ENCODE data around the gene TMCC3.
"Not testable (repeated sequence)": the region's sequence is repeated elsewhere in the genome, so short reads cannot be mapped to it uniquely, and the experiment has no call there.

The TMCC3 gene

DNA sequence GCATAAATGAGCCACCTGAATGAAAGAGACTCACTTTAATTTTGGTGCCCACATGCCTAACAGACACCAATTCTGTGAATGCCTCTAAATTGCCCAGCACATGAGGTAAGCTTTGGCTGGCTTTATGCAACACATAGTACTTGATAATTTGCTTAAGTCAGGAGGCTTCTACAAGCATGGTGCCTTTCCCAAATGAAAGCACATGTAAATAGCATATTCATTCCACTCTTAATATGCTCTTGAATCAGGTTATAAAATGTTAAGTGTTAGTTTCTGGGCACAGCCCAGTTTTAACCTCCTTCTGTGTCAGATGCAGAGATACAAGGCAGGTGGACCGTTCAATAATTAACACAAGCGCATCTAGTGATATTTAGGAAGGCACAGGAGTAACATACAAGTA lies 15.6 kb downstream of the TMCC3 start:
- DNase-seq (ENCODE audit: low spot score), result no peak

DNA sequence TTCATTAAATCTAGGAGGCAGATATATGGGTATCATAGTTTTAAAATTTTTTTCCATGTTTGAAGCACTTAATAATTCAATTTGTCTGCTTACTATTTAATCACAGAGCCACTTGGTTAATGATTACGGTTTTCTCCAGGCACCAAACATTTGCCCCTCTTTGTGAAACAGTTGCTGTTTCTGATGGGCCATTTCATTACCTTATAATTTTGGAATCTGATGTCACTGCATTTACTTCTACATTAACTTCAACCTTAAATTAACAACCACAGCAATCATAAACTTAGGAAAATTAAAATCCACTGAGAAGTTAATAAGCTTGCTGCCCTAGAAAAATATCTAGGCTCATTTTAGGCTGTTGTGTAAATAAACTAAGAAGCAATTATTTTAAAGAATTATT lies 17.0 kb downstream of the TMCC3 start:
- DNase-seq (ENCODE audit: low spot score), result no peak

DNA sequence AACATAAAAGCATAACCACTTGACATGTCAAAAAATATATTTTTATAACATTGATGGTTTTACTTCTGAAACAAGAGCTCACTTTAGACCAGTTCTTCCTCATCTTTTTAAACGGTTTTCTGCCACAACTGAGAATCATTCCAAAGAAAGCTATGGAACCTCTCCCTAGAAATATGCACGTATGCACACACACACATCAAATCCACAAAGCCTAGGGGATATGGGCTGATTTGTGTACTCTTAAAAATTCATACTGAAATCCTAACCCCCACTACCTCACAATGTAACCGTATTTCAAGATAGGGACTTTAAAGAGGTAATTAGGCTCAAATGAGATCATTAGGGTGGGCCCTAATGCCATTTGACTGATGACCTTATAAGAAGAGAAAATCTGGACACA lies 19.3 kb downstream of the TMCC3 start:
- DNase-seq (ENCODE audit: low spot score), result no peak

GRCh38 chr12:94628819-94629472 lies 21.4 kb downstream of the TMCC3 start:
- no peak for DNase-seq (ENCODE audit: low spot score)

DNA sequence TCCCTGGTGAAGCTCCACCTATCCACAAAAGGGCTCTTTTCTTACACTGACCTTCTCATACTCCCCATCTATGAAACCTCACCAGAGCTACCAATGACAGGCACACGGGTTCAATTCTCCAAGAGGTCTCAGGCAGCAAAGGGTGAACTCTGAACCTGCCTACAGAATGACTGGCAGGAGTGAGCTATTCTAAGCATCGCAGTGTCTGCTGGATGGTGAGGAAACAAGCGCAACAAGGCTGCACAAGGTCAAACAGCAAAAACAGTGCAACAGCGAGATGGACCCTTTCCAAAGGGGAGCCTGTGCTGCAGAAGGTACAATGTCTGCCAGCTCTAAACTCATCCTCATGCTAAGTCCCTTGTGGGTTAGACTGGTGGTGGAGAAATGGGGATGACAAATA lies 22.0 kb downstream of the TMCC3 start:
- no peak for DNase-seq (ENCODE audit: low spot score)

- no peak for DNase-seq (ENCODE audit: low spot score)
Observed at GRCh38 chr12:94625531-94625930, 24.8 kb downstream of the TMCC3 start.

DNA sequence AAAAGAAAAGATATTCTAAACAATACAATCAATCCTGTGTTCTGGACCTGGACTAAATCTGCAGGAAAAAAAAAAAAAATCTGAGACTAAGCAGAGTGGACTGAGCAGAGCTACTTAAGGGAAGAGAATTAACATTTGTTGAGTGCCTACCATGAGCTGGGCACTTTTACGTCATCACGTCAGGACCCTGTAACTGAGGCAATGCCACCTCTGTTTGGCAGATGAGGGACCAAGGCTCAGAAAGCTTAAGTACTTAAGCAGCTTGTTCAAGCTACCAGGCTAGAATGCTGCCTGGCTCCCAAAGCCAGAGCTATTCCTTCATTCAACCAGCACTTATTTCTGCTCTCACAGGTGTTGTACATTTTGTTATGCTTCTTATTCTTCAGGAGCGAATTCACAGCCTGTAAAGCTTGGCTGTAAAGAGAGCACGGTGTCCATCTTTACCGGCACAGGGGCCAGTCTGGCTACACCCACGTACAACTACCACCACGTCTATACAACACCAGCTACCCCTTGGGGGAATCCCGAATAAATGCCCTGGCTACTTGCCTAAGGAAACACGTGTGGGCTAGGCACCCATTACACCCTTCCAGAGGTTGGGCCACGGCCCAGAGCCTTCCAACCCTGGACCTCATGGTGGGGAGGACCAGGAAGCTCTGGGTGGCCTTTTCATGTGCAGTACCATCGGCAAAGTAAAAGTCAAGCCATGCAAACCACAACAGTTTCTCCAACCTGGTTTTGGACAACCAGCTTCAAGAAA lies 27.0 kb downstream of the TMCC3 start:
- DNase-seq (ENCODE audit: low spot score), result no peak

DNA sequence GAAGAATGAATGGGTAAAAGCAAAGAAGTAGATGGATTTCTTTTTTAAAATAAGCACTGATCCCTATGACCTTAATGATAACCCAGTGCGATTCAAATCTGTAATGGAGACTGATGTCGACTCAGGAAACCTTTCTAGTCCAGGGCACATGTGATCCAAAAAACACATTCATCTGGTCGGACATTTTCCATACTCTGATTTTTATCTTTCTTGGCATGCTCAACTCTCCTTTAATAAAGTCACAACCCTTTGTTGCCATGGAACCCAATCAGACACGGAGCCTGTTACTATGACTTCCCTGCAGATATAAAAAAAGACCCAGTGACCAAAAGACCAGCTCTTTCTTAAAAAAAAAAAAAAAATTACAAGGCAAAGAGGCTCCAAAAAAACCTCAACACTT lies 27.9 kb downstream of the TMCC3 start:
- DNase-seq (ENCODE audit: low spot score), result no peak

DNA sequence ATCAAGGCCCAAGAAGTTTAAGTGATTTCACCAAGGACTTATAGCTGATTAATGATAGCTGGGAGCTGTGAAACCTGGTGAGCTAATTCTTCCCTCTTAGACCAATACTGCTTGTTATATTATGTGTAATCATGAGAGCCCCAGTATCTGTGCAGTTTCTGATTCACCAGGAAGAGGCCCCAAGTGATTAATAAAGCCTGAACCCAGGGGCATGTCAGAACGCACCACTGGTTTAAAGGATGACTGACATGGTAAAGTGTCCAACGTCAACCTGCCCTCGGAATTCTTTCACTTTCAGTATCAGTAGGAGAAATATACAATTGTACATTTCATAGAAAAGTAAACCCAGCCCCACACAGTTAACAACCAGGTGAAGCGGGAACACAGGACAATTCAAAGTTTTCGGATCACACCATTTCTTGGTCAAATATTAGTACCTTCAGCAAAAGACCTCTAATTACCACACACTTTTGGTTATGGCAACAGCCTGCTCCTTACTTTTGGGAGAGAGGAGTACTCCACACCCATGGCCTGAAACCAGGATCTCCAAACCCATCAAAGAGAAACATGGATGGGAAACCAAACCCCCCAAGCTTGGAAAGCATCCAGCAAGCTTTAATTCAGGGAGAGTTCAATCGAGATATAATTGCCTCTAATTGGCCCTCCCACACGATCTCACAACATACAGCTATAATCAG lies 28.5 kb downstream of the TMCC3 start:
- DNase-seq (ENCODE audit: low spot score), result peak; percentile 83

DNA sequence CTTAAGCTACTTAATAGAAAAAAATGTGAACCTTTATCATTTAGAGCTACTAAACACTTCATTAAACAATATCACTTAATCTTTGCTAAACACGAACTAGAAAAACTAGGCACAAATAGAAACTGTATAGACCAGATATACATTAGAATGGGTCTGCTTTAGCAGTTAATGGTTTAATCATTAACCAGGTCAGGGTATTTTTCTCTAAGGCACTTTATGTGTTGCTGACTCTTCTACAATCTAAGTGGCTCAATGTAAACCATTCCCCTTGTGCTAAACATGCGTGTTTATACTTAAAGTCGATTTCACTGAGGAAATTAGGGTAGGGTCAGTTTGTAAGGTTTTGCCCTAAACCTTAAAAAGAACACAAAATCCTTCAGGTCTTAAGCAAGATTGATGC lies 29.7 kb downstream of the TMCC3 start:
- no peak for DNase-seq (ENCODE audit: low spot score)

- DNase-seq (ENCODE audit: low spot score), result peak; percentile 59
Observed at GRCh38 chr12:94618995-94619695, 31.2 kb downstream of the TMCC3 start.

- DNase-seq (ENCODE audit: low spot score), result no peak
Observed at GRCh38 chr12:94617101-94617500, 33.3 kb downstream of the TMCC3 start.

GRCh38 chr12:94616203-94616729 lies 34.1 kb downstream of the TMCC3 start:
- no peak for DNase-seq (ENCODE audit: low spot score)

- DNase-seq (ENCODE audit: low spot score), result no peak
Observed at GRCh38 chr12:94615260-94616181, 34.8 kb downstream of the TMCC3 start.

DNA sequence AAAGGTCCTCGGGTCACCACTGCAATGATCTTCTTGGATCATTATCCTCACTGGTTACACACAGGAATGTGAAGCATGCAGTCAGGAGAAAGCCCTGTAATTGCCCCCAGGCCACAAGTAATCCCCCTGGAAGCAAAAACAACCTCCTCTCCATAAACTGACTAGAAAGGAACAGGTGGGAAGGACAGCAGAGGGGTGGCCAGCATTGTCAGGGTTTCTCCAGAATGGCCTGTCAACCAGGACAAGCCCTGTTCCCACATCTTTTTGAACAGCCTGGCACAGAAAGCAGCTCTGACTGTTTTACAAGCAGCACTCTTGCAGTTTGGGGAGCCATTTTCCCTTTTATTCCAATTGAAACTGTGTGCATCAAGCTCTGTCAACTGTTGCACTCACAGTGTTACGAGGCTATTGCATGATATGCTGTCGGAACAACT lies 36.1 kb downstream of the TMCC3 start:
- no peak for DNase-seq (ENCODE audit: low spot score)

- no peak for DNase-seq (ENCODE audit: low spot score)
Observed at GRCh38 chr12:94609917-94610443, 40.4 kb downstream of the TMCC3 start.

DNA sequence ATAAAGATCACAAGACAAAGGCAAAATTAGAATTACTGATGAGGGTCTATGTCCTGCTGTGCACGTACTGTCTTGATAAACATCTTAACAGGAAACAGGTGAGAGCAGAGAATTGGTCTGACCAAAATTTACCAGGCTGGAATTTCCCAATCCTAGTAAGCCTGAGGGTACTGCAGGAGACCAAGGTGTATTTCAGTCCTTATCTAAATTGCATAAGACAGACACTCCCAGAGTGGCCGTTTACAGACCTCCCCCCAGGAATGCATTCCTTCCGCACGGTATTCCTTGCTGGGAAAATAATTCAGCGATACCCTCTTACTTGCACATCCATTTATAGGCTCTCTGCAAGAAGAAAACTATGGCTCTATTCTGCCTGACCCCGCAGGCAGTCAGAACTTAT lies 43.5 kb downstream of the TMCC3 start:
- DNase-seq (ENCODE audit: low spot score), result not testable (repeated sequence)

- DNase-seq (ENCODE audit: low spot score), result no peak
Observed at GRCh38 chr12:94604366-94604698, 46.0 kb downstream of the TMCC3 start.

DNA sequence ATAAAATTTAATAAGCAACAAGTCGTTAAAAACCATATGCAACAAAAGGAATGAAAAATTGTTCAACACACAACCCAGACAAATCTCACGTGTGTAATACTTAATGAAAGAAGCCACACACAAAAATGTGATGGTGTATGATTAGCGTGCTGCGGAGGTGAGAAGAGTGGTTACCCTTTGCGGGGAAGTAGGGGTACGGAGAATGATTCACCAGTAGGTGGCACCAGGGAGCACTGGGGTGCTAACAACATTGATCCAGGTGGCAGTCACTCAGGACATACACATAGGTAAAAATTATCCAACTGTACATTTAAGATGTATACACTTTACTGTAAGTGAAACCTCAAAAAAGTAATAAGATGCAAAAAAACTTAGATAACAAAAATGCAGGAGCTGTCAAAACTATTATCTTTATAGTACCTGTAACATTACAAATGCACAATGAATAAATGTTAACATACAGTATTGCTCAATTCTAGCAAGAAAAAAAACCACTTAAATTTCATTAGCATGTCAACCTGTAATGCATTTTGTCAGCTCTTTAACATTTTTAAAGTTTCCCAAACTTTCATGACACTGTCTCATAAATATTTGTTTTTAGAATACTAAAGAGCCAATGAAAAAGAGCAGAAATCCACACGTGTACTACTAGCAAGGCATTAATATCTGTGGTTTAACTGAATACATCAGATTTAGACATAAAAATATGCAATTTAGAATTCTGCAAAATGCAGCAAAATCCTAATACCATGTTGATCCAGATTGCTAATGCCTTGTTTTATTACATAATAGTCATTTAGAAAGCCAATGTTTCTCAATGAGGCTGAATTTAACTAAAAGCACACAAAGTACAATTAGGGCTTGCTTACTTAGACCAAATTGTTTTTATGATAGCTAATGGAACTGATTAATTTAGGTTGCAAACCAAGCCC lies 46.7 kb downstream of the TMCC3 start:
- peak; percentile 63 for DNase-seq (ENCODE audit: low spot score)

DNA sequence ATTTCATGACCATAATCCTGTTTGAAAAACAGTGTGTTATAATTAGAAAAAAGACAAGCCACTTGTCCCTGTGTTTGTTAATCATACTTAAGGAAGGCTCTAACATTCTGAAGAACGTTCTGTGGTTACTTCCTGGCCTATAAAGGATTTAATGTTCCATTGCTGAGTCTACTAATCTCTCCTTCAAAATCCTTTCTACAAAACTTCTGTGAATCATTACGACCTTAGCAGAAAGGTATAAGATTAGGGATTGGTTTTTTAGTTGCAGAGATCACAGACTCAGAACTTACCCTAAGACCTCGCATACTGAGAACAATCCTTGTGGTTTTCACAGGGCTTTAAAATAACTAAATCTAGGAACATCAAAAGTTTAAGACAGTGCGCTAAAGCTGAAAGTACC lies 48.3 kb downstream of the TMCC3 start:
- peak; percentile 7 for DNase-seq (ENCODE audit: low spot score)

All from activated CD4-positive, alpha-beta T cell treated with anti-CD3 and anti-CD28 coated beads, Interleukin-2, Interleukin-4, amounts not matched to agents 100 ng/mL and 50 ng/mL, durations not matched to agents 16 hours and 8 hours (primary cell).